H1 (cell line): ENCODE measurements around the gene CLEC16A. TPM values are rescaled to one million over a fixed set of nuclear protein-coding genes. Genes with fewer than 3 reads are reported as not detected.

Experiments
- CTCF ChIA-PET: fragments of 300-600 bp; sonication (Branson Sonifier 250); formaldehyde crosslinking; loops from one replicate; lab custom pipeline; 2021; ENCODE audit not compliant: partially characterized antibody; lab: Charles Lee
- POLR2A ChIA-PET: fragments of 300-600 bp; sonication (Branson Sonifier 250); formaldehyde crosslinking; loops from one replicate; lab custom pipeline; 2021; ENCODE audit warnings: inconsistent platforms; ENCODE audit not compliant: partially characterized antibody; lab: Charles Lee
- DNase-seq, 2 experiments: peaks; one replicate each; pipeline versions ENCODE4 v3.0.0 to v3.0.0-alpha.2; 2010 to 2022; ENCODE audit warnings: low spot score in 2 of 2, low read depth in 1 of 2, mixed read lengths in 1 of 2
- FAIRE-seq: peaks from 2 replicates; lab custom pipeline; 2011; peaks lifted over from hg19 to GRCh38; lab: Jason Lieb, UNC
- H2AFZ ChIP-seq: 2 replicates; pipeline ENCODE4 v1.8.1; 2012; ENCODE audit warnings: low read length, inconsistent platforms
- H2AK5ac ChIP-seq: 2 replicates; pipeline ENCODE4 v1.6.1; 2013; ENCODE audit warnings: low read depth, low read length
- H2BK120ac ChIP-seq: replicated peaks from 2 replicates; pipeline ENCODE3; 2013; ENCODE audit warnings: low read depth, low read length, inconsistent platforms
- H2BK12ac ChIP-seq: 2 replicates; pipeline ENCODE4 v1.6.1; 2013; ENCODE audit warnings: low read depth, low read length
- H2BK15ac ChIP-seq: 2 replicates; pipeline ENCODE4 v1.6.1; 2013; ENCODE audit warnings: low read length
- H2BK20ac ChIP-seq: 2 replicates; pipeline ENCODE4 v1.6.1; 2013; ENCODE audit warnings: low read length
- H2BK5ac ChIP-seq: 2 replicates; pipeline ENCODE4 v1.6.1; 2013; ENCODE audit warnings: low read depth, low read length
- H3K14ac ChIP-seq: 2 replicates; pipeline ENCODE4 v1.6.1; 2013; ENCODE audit warnings: inconsistent platforms; ENCODE audit not compliant: insufficient read length
- H3K18ac ChIP-seq: 2 replicates; pipeline ENCODE4 v1.6.1; 2013; ENCODE audit warnings: low read length; ENCODE audit errors: extremely low read depth
- H3K23ac ChIP-seq: 2 replicates; pipeline ENCODE4 v1.6.1; 2013; ENCODE audit warnings: inconsistent platforms; ENCODE audit not compliant: insufficient read length
- H3K23me2 ChIP-seq: 2 replicates; pipeline ENCODE4 v1.6.1; 2013; ENCODE audit warnings: low read depth, low read length
- H3K27ac ChIP-seq: 2 replicates; pipeline ENCODE4 v1.6.1; 2011; ENCODE audit warnings: low read depth, low read length, inconsistent platforms
- H3K27me3 ChIP-seq, 4 experiments: replicated peaks in 1 of 4; 1 replicate in 1 of 4; 2 replicates in 3 of 4; pipeline versions ENCODE4 v1.6.1 to v1.8.1; 2011 to 2013; ENCODE audit warnings: low read length in 3 of 4, mild to moderate bottlenecking in 3 of 4, inconsistent platforms in 2 of 4, mixed read lengths in 2 of 4, moderate library complexity in 1 of 4; ENCODE audit not compliant: control insufficient read depth in 3 of 4, insufficient read depth in 3 of 4; ENCODE audit errors: extremely low read depth in 1 of 4
- H3K36me3 ChIP-seq, 4 experiments: 2 replicates each; pipeline versions ENCODE4 v1.6.1 to v1.8.1; 2011 to 2013; ENCODE audit warnings: mild to moderate bottlenecking in 4 of 4, low read length in 3 of 4, moderate library complexity in 2 of 4, control low read depth in 1 of 4, inconsistent platforms in 1 of 4; ENCODE audit not compliant: insufficient read depth in 4 of 4, control insufficient read depth in 2 of 4
- H3K4ac ChIP-seq: replicated peaks from 2 replicates; pipeline ENCODE3; 2013; ENCODE audit warnings: low read length, low read depth, mixed read lengths, inconsistent platforms; ENCODE audit not compliant: insufficient read length
- H3K4me1 ChIP-seq, 4 experiments: replicated peaks in 1 of 4; 1 replicate in 1 of 4; 2 replicates in 3 of 4; pipeline versions ENCODE4 v1.6.1 to v1.8.1; 2011 to 2013; ENCODE audit warnings: low read length in 3 of 4, inconsistent platforms in 2 of 4, mixed read lengths in 1 of 4; ENCODE audit not compliant: insufficient read depth in 4 of 4, control insufficient read depth in 3 of 4
- H3K4me2 ChIP-seq, 2 experiments: 2 replicates each; pipeline versions ENCODE4 v1.6.1 to v1.8.1; 2011 to 2013; ENCODE audit warnings: low read depth in 2 of 2, low read length in 2 of 2, control low read depth in 1 of 2, inconsistent platforms in 1 of 2, mild to moderate bottlenecking in 1 of 2; ENCODE audit not compliant: insufficient read depth in 1 of 2
- H3K4me3 ChIP-seq, 4 experiments: fragments of 200-600, 300-600 bp in 1 of 4; sonication (generic), shearing (Covaris generic), sonication (Bioruptor Twin) in 1 of 4; 2 replicates each; pipeline versions ENCODE4 v1.5.1 to v1.8.1; 2011 to 2016; ENCODE audit warnings: low read length in 4 of 4, low read depth in 3 of 4, control low read depth in 2 of 4, inconsistent platforms in 2 of 4, mild to moderate bottlenecking in 2 of 4, mixed read lengths in 1 of 4, moderate library complexity in 1 of 4; ENCODE audit not compliant: insufficient read depth in 2 of 4; ENCODE audit errors: extremely low read depth in 1 of 4
- H3K56ac ChIP-seq: replicated peaks from 2 replicates; pipeline ENCODE3; 2013; ENCODE audit warnings: low read depth, mild to moderate bottlenecking, mixed read lengths, low read length, inconsistent platforms; ENCODE audit not compliant: insufficient read length
- H3K79me1 ChIP-seq: 2 replicates; pipeline ENCODE4 v1.6.1; 2013; ENCODE audit warnings: low read depth, low read length, control low read depth
- H3K79me2 ChIP-seq, 2 experiments: 2 replicates each; pipeline versions ENCODE4 v1.6.1 to v1.8.1; 2012 to 2013; ENCODE audit warnings: low read length in 2 of 2, mild to moderate bottlenecking in 2 of 2, inconsistent platforms in 1 of 2; ENCODE audit not compliant: insufficient read depth in 2 of 2, control insufficient read depth in 1 of 2
- H3K9ac ChIP-seq, 4 experiments: replicated peaks in 1 of 4; 1 replicate in 1 of 4; 2 replicates in 3 of 4; pipeline versions ENCODE4 v1.6.1 to v1.8.1; 2011 to 2013; ENCODE audit warnings: low read depth in 3 of 4, low read length in 3 of 4, control low read depth in 2 of 4, mild to moderate bottlenecking in 2 of 4, moderate library complexity in 2 of 4, inconsistent platforms in 1 of 4; ENCODE audit errors: extremely low read depth in 1 of 4
- H3K9me3 ChIP-seq, 2 experiments: 2 replicates each; pipeline versions ENCODE4 v1.6.1 to v1.8.1; 2012 to 2013; ENCODE audit warnings: mild to moderate bottlenecking in 2 of 2, moderate library complexity in 2 of 2, control low read depth in 1 of 2, inconsistent platforms in 1 of 2, low read depth in 1 of 2, low read length in 1 of 2, mixed read lengths in 1 of 2; ENCODE audit not compliant: insufficient read depth in 2 of 2
- H4K20me1 ChIP-seq, 2 experiments: replicated peaks in 1 of 2; 2 replicates each; pipeline versions ENCODE3 to v1.8.1; 2011 to 2013; ENCODE audit warnings: inconsistent platforms in 2 of 2, low read length in 2 of 2, mild to moderate bottlenecking in 1 of 2; ENCODE audit not compliant: insufficient read depth in 2 of 2, control insufficient read depth in 1 of 2
- H4K5ac ChIP-seq: 2 replicates; pipeline ENCODE4 v1.6.1; 2013; ENCODE audit warnings: low read length, low read depth, mixed read lengths, inconsistent platforms; ENCODE audit not compliant: insufficient read length
- H4K8ac ChIP-seq: 2 replicates; pipeline ENCODE4 v1.8.0; 2013; ENCODE audit warnings: mild to moderate bottlenecking, moderate library complexity, low read length, inconsistent platforms; ENCODE audit not compliant: insufficient read depth; ENCODE audit errors: extremely low read depth
- H4K91ac ChIP-seq: replicated peaks from 2 replicates; pipeline ENCODE3; 2013; ENCODE audit warnings: low read length, mixed read lengths, inconsistent platforms; ENCODE audit not compliant: insufficient read length
- SIN3A ChIP-seq, 2 experiments: IDR thresholded peaks in 1 of 2; conservative IDR thresholded peaks in 1 of 2; 2 replicates each; pipeline ENCODE4 v1.6.1; 2011 to 2012; ENCODE audit warnings: low read length in 2 of 2, improper control_type of control experiment in 1 of 2, low read depth in 1 of 2, mild to moderate bottlenecking in 1 of 2
- SIX5 ChIP-seq: IDR thresholded peaks from 2 replicates; pipeline ENCODE4 v1.6.1; 2011; ENCODE audit warnings: mild to moderate bottlenecking, low read depth, low read length
- WGBS, 2 experiments: shearing (Covaris generic) in 1 of 2; methylation state at CpG; one replicate each; pipeline versions ENCODE4 v1.1.6 to v1.1.7; 2013 to 2015; ENCODE audit warnings: low lambda C conversion rate in 2 of 2, mixed read lengths in 2 of 2, inconsistent platforms in 1 of 2, low coverage in 1 of 2, missing lambda C conversion rate in 1 of 2; ENCODE audit not compliant: insufficient replicate concordance in 2 of 2, insufficient coverage in 1 of 2, insufficient read length in 1 of 2; ENCODE audit errors: extremely low coverage in 1 of 2, missing lambda C conversion rate in 1 of 2; 5-methylcytosine and 5-hydroxymethylcytosine counted together
- polyA plus RNA-seq, 7 experiments: library from polyadenylated mRNA; depleted of rRNA in 3 of 7; stranded (reverse) in 5 of 7; unstranded in 2 of 7; fragments of >200 nt in 5 of 7; fragments of 200-250 nt in 2 of 7; gene quantifications; 1 replicate in 5 of 7; 2 replicates in 1 of 7; 4 replicates in 1 of 7; pipeline versions ENCODE4 v1.2.1 to v1.2.3, GENCODE V29; 2011 to 2013; ENCODE audit warnings: missing spikeins in 2 of 7, mixed read lengths in 2 of 7
- total RNA-seq: library from RNA; stranded (reverse); fragmentation: NEBNext Ultra II Directional; extraction: Animal tissue kit (Norgen Biotek cat#: 25700); gene quantifications from 2 replicates; pipeline ENCODE4 v1.2.1, GENCODE V29; 2021

CLEC16A gene
- total and polyA plus RNA-seq, 2 of the 8 experiments (the other 6 are each of a cell fraction or from before 2014, with no cell fraction given), result 7.6 to 19.3 TPM

GRCh38 chr16:10941127-10941933, 3.0 kb upstream of the CLEC16A start:
- Histone ChIP-seq H3K18ac (no peak overlapping the region), H3K14ac (no peak overlapping the region), H4K91ac (no peak overlapping the region), H3K23ac (no peak overlapping the region), H3K9me3 (no peaks in the 10 kb centered on the region), H3K9ac (peak overlapping the region in 1 of 4 experiments; percentile 51; a peak in 1 of 7 replicates), H3K79me1 (peaks cover 12% of the 10 kb centered on the region), H3K27ac (no peak overlapping the region), H4K5ac (no peak overlapping the region), H2BK20ac (no peak overlapping the region), H3K56ac (no peak overlapping the region), H3K79me2 (peaks cover 0 to 40% of the 10 kb centered on the region in 2 experiments; a peak in 2 of 4 replicates), H2BK5ac (no peak overlapping the region), H3K4me1 (peaks cover 9 to 12% (median 10%) of the 10 kb centered on the region in 4 experiments), H2AK5ac (no peak overlapping the region), H2BK120ac (no peak overlapping the region), H3K4me3 (peak overlapping the region; percentile 56 to 68 (median 62)), H2AFZ (no peak overlapping the region), H2BK15ac (no peak overlapping the region), H3K23me2 (peaks cover 8% of the 10 kb centered on the region), H2BK12ac (no peak overlapping the region), H3K4ac (no peak overlapping the region), H3K36me3 (peaks cover 0 to 4% (median 0%) of the 10 kb centered on the region in 4 experiments; a peak in 1 of 8 replicates), H3K27me3 (no peaks in the 10 kb centered on the region; a peak in 2 of 7 replicates), H4K8ac (peak overlapping the region; percentile 28), H4K20me1 (peaks cover 18 to 39% of the 10 kb centered on the region in 2 experiments), H3K4me2 (peak overlapping the region; percentile 86 to 96)
- DNase-seq, result peak in 1 of 2 experiments; percentile 58
- ChIA-PET POLR2A (interaction anchor here (1.0 kb wide), 1 partner anchor 8 kb away, joined by 3 read pairs; no protein-coding TSS in a partner anchor), CTCF (interaction anchor here (0.7 to 1.6 kb wide), 6 partner anchors 8 to 203 kb away, joined by 3 to 10 read pairs (median 3); no protein-coding TSS in a partner anchor)
- WGBS, 2 experiments, result 12% methylated on average over 19 of the region's 36 CpGs; no CpG with 5 or more reads in 1 of the 2 experiments
- no peak for FAIRE-seq
- TF ChIP-seq SIN3A (conservative IDR thresholded peaks at IDR 0.05 in 1 of 2, IDR thresholded peaks at IDR 0.05 in 1 of 2; ENCODE audit: low read depth in 1 of 2, low read length in 2 of 2) (0 out of 4 replicates have a peak, but pooled peaks of 1 of the 2 experiments have one; percentile 30), SIX5 (no peak)
